ENCODE data around the gene UBAC1. TPM values are rescaled to one million over a fixed set of nuclear protein-coding genes. Genes with fewer than 3 reads are reported as not detected.

Gene UBAC1
- total RNA-seq, 2 experiments from 2014 or later = 16.4 to 19.6 TPM

GRCh38 chr9:135965124-135965756 is 4.1 kb upstream of the UBAC1 start:
- CTCF ChIA-PET = no interaction called here

DNA sequence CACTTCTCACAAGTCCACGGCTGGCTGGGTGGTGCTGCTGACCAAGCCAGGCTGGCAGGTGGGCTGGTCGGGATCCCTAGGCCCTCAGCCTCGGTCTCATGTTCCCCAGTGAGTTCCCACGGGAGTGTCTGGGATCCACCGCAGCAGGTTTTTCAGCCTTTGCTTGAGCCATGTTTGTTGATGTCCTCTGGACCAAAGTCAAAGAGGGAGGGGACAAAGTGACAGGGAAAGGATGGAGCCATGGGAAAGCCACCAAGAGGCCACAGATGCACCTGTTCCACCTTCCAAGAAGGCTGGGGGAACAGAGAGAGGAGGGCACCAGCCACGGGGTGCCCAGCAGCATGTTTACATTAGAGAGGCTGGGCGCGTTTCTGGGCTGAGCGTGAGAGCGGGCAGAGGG is 2.8 kb upstream of the UBAC1 start:
- Histone ChIP-seq H3K27ac (ENCODE audit: low read depth in 1 of 2, low read length in 2 of 2) (no peak overlapping the region), H3K36me3 (ENCODE audit: insufficient read depth, low read length) (no peaks in the 10 kb centered on the region), H3K27me3 (ENCODE audit: control insufficient read depth in 1 of 2, insufficient read depth in 2 of 2, low read length in 2 of 2) (peaks cover 0 to 2% of the 10 kb centered on the region in 2 experiments), H3K4me3 (ENCODE audit: low read length) (no peak overlapping the region), H3K9me3 (ENCODE audit: control insufficient read depth in 1 of 2, insufficient read depth in 1 of 2, low read length in 2 of 2) (no peaks in the 10 kb centered on the region), H3K4me1 (ENCODE audit: insufficient read depth, low read length) (peaks cover 43% of the 10 kb centered on the region)
- ATAC-seq (ENCODE audit: poor library complexity) = no peak
- intact Hi-C loops (cut with DNase I, micrococcal nuclease) = loop anchor here (5.0 to 10.0 kb wide), 6 partner anchors 57 to 1651 kb away; partner anchors contain the start of genes QSOX2 (in 2 of the 2), CAMSAP1 (in 1 of the 2), EHMT1 (in 1 of the 2) and MRPS2 (in 1 of the 2)
- Mint-ChIP-seq H3K4me1 (ENCODE audit: low read depth) (peaks cover 35% of the 10 kb centered on the region), H3K36me3 (ENCODE audit: low read depth) (no peaks in the 10 kb centered on the region), H3K27me3 (peaks cover 4% of the 10 kb centered on the region), H3K4me3 (peak overlapping the region; percentile 54), H3K27ac (no peak overlapping the region), H3K9me3 (no peaks in the 10 kb centered on the region)
- CTCF ChIA-PET = no interaction called here
- DNase-seq = no peak
- POLR2A ChIA-PET = no interaction called here
- no peak for TF ChIP-seq CTCF (IDR thresholded peaks at IDR 0.05)

More at GRCh38 chr9:135965124-135965756, 4.1 kb upstream of the UBAC1 start:
- Histone ChIP-seq H3K36me3 (ENCODE audit: insufficient read depth, low read length) (no peaks in the 10 kb centered on the region), H3K9me3 (ENCODE audit: control insufficient read depth in 1 of 2, insufficient read depth in 1 of 2, low read length in 2 of 2) (no peaks in the 10 kb centered on the region), H3K27me3 (ENCODE audit: control insufficient read depth in 1 of 2, insufficient read depth in 2 of 2, low read length in 2 of 2) (peaks cover 0 to 2% of the 10 kb centered on the region in 2 experiments), H3K4me3 (ENCODE audit: low read length) (no peak overlapping the region), H3K4me1 (ENCODE audit: insufficient read depth, low read length) (peaks cover 34% of the 10 kb centered on the region), H3K27ac (ENCODE audit: low read depth in 1 of 2, low read length in 2 of 2) (no peak overlapping the region)
- Mint-ChIP-seq H3K27me3 (peaks cover 4% of the 10 kb centered on the region), H3K9me3 (no peaks in the 10 kb centered on the region), H3K4me3 (no peak overlapping the region), H3K4me1 (ENCODE audit: low read depth) (peaks cover 28% of the 10 kb centered on the region), H3K36me3 (ENCODE audit: low read depth) (no peaks in the 10 kb centered on the region), H3K27ac (no peak overlapping the region)
- POLR2A ChIA-PET = no interaction called here
- intact Hi-C loops (cut with DNase I, micrococcal nuclease) = loop anchor here (5.0 to 10.0 kb wide), 5 partner anchors 280 to 1650 kb away; partner anchors contain the start of genes EHMT1 (in 1 of the 2), NELFB (in 1 of the 2), QSOX2 (in 1 of the 2) and SNAPC4 (in 1 of the 2)
- TF ChIP-seq CTCF (IDR thresholded peaks at IDR 0.05) = no peak
- ATAC-seq (ENCODE audit: poor library complexity) (no peak), DNase-seq (peak in 1 of 14 experiments; percentile 22)

- intact Hi-C loops (cut with DNase I, micrococcal nuclease) = loop anchor here (5.0 to 10.0 kb wide), 6 partner anchors 56 to 1651 kb away; partner anchors contain the start of genes QSOX2 (in 2 of the 2), CAMSAP1 (in 1 of the 2), EHMT1 (in 1 of the 2) and MRPS2 (in 1 of the 2)
- Mint-ChIP-seq H3K27ac (no peak overlapping the region), H3K9me3 (no peaks in the 10 kb centered on the region)
These were observed 2.2 kb upstream of the UBAC1 start for GRCh38 chr9:135963338-135963737.

More at GRCh38 chr9:135963338-135963737, 2.2 kb upstream of the UBAC1 start:
- ChIA-PET POLR2A (no interaction called here), CTCF (no interaction called here)
- H3K27me3 Mint-ChIP-seq = peaks cover 4% of the 10 kb centered on the region
- peaks cover 46% of the 10 kb centered on the region for H3K4me1 ChIP-seq (ENCODE audit: insufficient read depth, low read length)
- DNase-seq = no peak
- H3K36me3 Mint-ChIP-seq (ENCODE audit: low read depth) = no peaks in the 10 kb centered on the region
- no peak for ATAC-seq (ENCODE audit: poor library complexity)
- no peaks in the 10 kb centered on the region for H3K9me3 ChIP-seq (ENCODE audit: control insufficient read depth in 1 of 2, insufficient read depth in 1 of 2, low read length in 2 of 2)
- H3K4me3 ChIP-seq (ENCODE audit: low read length) = no peak overlapping the region
- H3K4me3 Mint-ChIP-seq = no peak overlapping the region
- H3K27me3 ChIP-seq (ENCODE audit: control insufficient read depth in 1 of 2, insufficient read depth in 2 of 2, low read length in 2 of 2) = peaks cover 0 to 2% of the 10 kb centered on the region in 2 experiments
- no peak for TF ChIP-seq CTCF (IDR thresholded peaks at IDR 0.05)
- H3K36me3 ChIP-seq (ENCODE audit: insufficient read depth, low read length) = no peaks in the 10 kb centered on the region
- H3K4me1 Mint-ChIP-seq (ENCODE audit: low read depth) = peaks cover 35% of the 10 kb centered on the region
- no peak overlapping the region for H3K27ac ChIP-seq (ENCODE audit: low read depth in 1 of 2, low read length in 2 of 2)
